NCI-H510A (cell line): ENCODE results near the gene NCOA5.

Experiments
- DNase-seq: peaks from one replicate; lab custom pipeline; 2025; lab: John Stamatoyannopoulos, UW

NCOA5 gene

GRCh38 chr20:46037036-46037435, 52.7 kb downstream of the NCOA5 start:
- no peak for DNase-seq

- DNase-seq, result no peak
Observed at GRCh38 chr20:46036370-46036769, 53.4 kb downstream of the NCOA5 start.

- no peak for DNase-seq
Observed at GRCh38 chr20:46035713-46036112, 54.0 kb downstream of the NCOA5 start.

- DNase-seq, result no peak
Observed at GRCh38 chr20:46035253-46035652, 54.5 kb downstream of the NCOA5 start.

- DNase-seq, result no peak
Observed at GRCh38 chr20:46034039-46034438, 55.7 kb downstream of the NCOA5 start.

- DNase-seq, result peak; percentile 91
Observed at GRCh38 chr20:46031701-46032254, 58.0 kb downstream of the NCOA5 start.

GRCh38 chr20:46031014-46031569, 58.7 kb downstream of the NCOA5 start:
- DNase-seq, result no peak

- DNase-seq, result no peak
Observed at GRCh38 chr20:46030284-46031013, 59.3 kb downstream of the NCOA5 start.

- no peak for DNase-seq
Observed at GRCh38 chr20:46028772-46029371, 60.9 kb downstream of the NCOA5 start, which contains the start of gene SLC12A5. SLC12A5 (plus strand) TSS chr20:46029215; CDS start chr20:46029345, 130 bp downstream.

- no peak for DNase-seq
Observed at GRCh38 chr20:46028110-46028509, 61.7 kb downstream of the NCOA5 start.

GRCh38 chr20:46027245-46027853, 62.4 kb downstream of the NCOA5 start:
- no peak for DNase-seq

- DNase-seq, result no peak
Observed at GRCh38 chr20:46025376-46025783, 64.4 kb downstream of the NCOA5 start.

GRCh38 chr20:46023999-46024398, 65.8 kb downstream of the NCOA5 start:
- DNase-seq, result no peak

- DNase-seq, result no peak
Observed at GRCh38 chr20:46023148-46023484, 66.6 kb downstream of the NCOA5 start.

- peak; percentile 35 for DNase-seq
Observed at GRCh38 chr20:46022411-46023147, 67.2 kb downstream of the NCOA5 start.

GRCh38 chr20:46021361-46022359, 68.1 kb downstream of the NCOA5 start:
- peak; percentile 82 for DNase-seq

GRCh38 chr20:46020555-46020954, 69.2 kb downstream of the NCOA5 start:
- no peak for DNase-seq

- no peak for DNase-seq
Observed at GRCh38 chr20:46018611-46019010, 71.2 kb downstream of the NCOA5 start.

- no peak for DNase-seq
Observed at GRCh38 chr20:46018112-46018511, 71.7 kb downstream of the NCOA5 start.

GRCh38 chr20:46017272-46017671, 72.5 kb downstream of the NCOA5 start:
- no peak for DNase-seq
